ENCODE measurements around the gene SEMA4A.

DNA sequence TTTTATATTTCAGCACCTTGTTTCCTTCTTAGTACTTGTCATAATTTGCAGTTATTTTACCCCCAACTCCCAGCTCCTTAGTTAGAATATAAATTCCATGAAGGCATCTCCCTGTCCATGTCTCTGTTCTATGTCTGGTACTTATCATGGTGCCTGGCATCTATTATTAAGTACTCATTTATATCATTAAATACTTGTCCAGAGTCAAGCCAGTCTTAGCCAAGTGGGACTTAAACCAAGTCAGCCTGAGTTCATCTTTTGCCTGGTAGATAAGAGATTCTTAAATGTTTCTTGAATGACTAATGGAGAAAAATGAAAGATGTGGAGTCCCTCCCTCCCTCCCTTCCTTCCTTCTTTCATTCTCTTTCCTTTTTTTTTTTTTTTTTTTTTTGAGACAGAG is 49.9 kb downstream of the SEMA4A start:
- TF ChIP-seq GABPA (IDR thresholded peaks at IDR 0.05 in 1 of 2, conservative IDR thresholded peaks at IDR 0.05 in 1 of 2) (no peak), SP1 (IDR thresholded peaks at IDR 0.05) (no peak), TAF1 (conservative IDR thresholded peaks at IDR 0.05) (no peak), JUND (IDR thresholded peaks at IDR 0.05) (no peak), RXRA (IDR thresholded peaks at IDR 0.05) (no peak), RAD21 (IDR thresholded peaks at IDR 0.05) (no peak), HNF4A (conservative IDR thresholded peaks at IDR 0.05) (no peak), EGR1 (IDR thresholded peaks at IDR 0.05; ENCODE audit: low read depth in 2 of 2) (no peak), HNF4G (IDR thresholded peaks at IDR 0.05) (no peak)
- TF ChIP-seq, protein P1, sequence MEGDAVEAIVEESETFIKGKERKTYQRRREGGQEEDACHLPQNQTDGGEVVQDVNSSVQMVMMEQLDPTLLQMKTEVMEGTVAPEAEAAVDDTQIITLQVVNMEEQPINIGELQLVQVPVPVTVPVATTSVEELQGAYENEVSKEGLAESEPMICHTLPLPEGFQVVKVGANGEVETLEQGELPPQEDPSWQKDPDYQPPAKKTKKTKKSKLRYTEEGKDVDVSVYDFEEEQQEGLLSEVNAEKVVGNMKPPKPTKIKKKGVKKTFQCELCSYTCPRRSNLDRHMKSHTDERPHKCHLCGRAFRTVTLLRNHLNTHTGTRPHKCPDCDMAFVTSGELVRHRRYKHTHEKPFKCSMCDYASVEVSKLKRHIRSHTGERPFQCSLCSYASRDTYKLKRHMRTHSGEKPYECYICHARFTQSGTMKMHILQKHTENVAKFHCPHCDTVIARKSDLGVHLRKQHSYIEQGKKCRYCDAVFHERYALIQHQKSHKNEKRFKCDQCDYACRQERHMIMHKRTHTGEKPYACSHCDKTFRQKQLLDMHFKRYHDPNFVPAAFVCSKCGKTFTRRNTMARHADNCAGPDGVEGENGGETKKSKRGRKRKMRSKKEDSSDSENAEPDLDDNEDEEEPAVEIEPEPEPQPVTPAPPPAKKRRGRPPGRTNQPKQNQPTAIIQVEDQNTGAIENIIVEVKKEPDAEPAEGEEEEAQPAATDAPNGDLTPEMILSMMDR (IDR thresholded peaks at IDR 0.05; ENCODE audit: low read depth, low read length, missing input control), result no peak
- TF ChIP-seq, protein P2, sequence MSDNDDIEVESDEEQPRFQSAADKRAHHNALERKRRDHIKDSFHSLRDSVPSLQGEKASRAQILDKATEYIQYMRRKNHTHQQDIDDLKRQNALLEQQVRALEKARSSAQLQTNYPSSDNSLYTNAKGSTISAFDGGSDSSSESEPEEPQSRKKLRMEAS (IDR thresholded peaks at IDR 0.05), result no peak
- TF ChIP-seq, protein P3, sequence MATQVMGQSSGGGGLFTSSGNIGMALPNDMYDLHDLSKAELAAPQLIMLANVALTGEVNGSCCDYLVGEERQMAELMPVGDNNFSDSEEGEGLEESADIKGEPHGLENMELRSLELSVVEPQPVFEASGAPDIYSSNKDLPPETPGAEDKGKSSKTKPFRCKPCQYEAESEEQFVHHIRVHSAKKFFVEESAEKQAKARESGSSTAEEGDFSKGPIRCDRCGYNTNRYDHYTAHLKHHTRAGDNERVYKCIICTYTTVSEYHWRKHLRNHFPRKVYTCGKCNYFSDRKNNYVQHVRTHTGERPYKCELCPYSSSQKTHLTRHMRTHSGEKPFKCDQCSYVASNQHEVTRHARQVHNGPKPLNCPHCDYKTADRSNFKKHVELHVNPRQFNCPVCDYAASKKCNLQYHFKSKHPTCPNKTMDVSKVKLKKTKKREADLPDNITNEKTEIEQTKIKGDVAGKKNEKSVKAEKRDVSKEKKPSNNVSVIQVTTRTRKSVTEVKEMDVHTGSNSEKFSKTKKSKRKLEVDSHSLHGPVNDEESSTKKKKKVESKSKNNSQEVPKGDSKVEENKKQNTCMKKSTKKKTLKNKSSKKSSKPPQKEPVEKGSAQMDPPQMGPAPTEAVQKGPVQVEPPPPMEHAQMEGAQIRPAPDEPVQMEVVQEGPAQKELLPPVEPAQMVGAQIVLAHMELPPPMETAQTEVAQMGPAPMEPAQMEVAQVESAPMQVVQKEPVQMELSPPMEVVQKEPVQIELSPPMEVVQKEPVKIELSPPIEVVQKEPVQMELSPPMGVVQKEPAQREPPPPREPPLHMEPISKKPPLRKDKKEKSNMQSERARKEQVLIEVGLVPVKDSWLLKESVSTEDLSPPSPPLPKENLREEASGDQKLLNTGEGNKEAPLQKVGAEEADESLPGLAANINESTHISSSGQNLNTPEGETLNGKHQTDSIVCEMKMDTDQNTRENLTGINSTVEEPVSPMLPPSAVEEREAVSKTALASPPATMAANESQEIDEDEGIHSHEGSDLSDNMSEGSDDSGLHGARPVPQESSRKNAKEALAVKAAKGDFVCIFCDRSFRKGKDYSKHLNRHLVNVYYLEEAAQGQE (IDR thresholded peaks at IDR 0.05), result no peak
- TF ChIP-seq, protein P4, sequence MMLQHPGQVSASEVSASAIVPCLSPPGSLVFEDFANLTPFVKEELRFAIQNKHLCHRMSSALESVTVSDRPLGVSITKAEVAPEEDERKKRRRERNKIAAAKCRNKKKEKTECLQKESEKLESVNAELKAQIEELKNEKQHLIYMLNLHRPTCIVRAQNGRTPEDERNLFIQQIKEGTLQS (IDR thresholded peaks at IDR 0.05), result no peak
